ENCODE measurements around the gene NRTN.
"Not testable (repeated sequence)": the region's sequence is repeated elsewhere in the genome, so short reads cannot be mapped to it uniquely, and the experiment has no call there.

Gene NRTN

GRCh38 chr19:5851302-5851701, 46.4 kb downstream of the NRTN start, which contains the start of gene FUT3:
Gene FUT3 (minus strand): TSS chr19:5851449.
- TF ChIP-seq CTCF (IDR thresholded peaks at IDR 0.05; ENCODE audit: unreplicated experiment in 3 of 3) = no peak
- Mint-ChIP-seq H3K27me3 (ENCODE audit: low read depth) (peaks cover 7% of the 10 kb centered on the region), H3K9me3 (no peaks in the 10 kb centered on the region), H3K4me3 (no peak within 1 kb of the TSS), H3K36me3 (ENCODE audit: low read depth) (no peaks in the 10 kb centered on the region), H3K27ac (peak within 1 kb of the TSS in 1 of 3 experiments; percentile 19), H3K4me1 (peaks cover 5% of the 10 kb centered on the region)

GRCh38 chr19:5854121-5854520, 49.3 kb downstream of the NRTN start:
- not testable (repeated sequence) for H3K27me3 Mint-ChIP-seq (ENCODE audit: low read depth); H3K9me3 Mint-ChIP-seq; H3K4me1 Mint-ChIP-seq; H3K36me3 Mint-ChIP-seq (ENCODE audit: low read depth); H3K4me3 Mint-ChIP-seq
- peak overlapping the region in 1 of 3 experiments; percentile 31 for H3K27ac Mint-ChIP-seq

- H3K36me3 Mint-ChIP-seq (ENCODE audit: low read depth); H3K4me3 Mint-ChIP-seq; H3K27me3 Mint-ChIP-seq (ENCODE audit: low read depth); H3K27ac Mint-ChIP-seq; H3K4me1 Mint-ChIP-seq; H3K9me3 Mint-ChIP-seq: not testable (repeated sequence)
These were observed 50.3 kb downstream of the NRTN start for GRCh38 chr19:5855151-5855550.

- H3K27ac Mint-ChIP-seq = no peak overlapping the region
- H3K27me3 Mint-ChIP-seq (ENCODE audit: low read depth) = peaks cover 8% of the 10 kb centered on the region
- no peak for TF ChIP-seq CTCF (IDR thresholded peaks at IDR 0.05; ENCODE audit: unreplicated experiment in 3 of 3)
- peaks cover 5% of the 10 kb centered on the region for H3K4me1 Mint-ChIP-seq
- no peaks in the 10 kb centered on the region for H3K9me3 Mint-ChIP-seq
- no peaks in the 10 kb centered on the region for H3K36me3 Mint-ChIP-seq (ENCODE audit: low read depth)
- no peak overlapping the region for H3K4me3 Mint-ChIP-seq
These were observed 52.6 kb downstream of the NRTN start for GRCh38 chr19:5857203-5858081.

- no peak overlapping the region for H3K27ac Mint-ChIP-seq
- H3K4me3 Mint-ChIP-seq = no peak overlapping the region
- no peaks in the 10 kb centered on the region for H3K4me1 Mint-ChIP-seq
- no peak for TF ChIP-seq CTCF (IDR thresholded peaks at IDR 0.05; ENCODE audit: unreplicated experiment in 3 of 3)
- H3K27me3 Mint-ChIP-seq (ENCODE audit: low read depth) = peaks cover 14% of the 10 kb centered on the region
- no peaks in the 10 kb centered on the region for H3K36me3 Mint-ChIP-seq (ENCODE audit: low read depth)
- no peaks in the 10 kb centered on the region for H3K9me3 Mint-ChIP-seq
These were observed 58.3 kb downstream of the NRTN start for GRCh38 chr19:5863030-5863665.

- Mint-ChIP-seq H3K36me3 (ENCODE audit: low read depth) (no peaks in the 10 kb centered on the region), H3K4me3 (no peak overlapping the region), H3K9me3 (no peaks in the 10 kb centered on the region), H3K4me1 (no peaks in the 10 kb centered on the region), H3K27me3 (ENCODE audit: low read depth) (peaks cover 14% of the 10 kb centered on the region), H3K27ac (no peak overlapping the region)
- TF ChIP-seq CTCF (IDR thresholded peaks at IDR 0.05; ENCODE audit: unreplicated experiment in 3 of 3) = no peak
These were observed 59.3 kb downstream of the NRTN start for GRCh38 chr19:5864013-5864720.

Data from nephron (organoid).